HepG2 (cell line): Measurements from ENCODE around the gene CD19. TPM values are rescaled to one million over a fixed set of nuclear protein-coding genes. Genes with fewer than 3 reads are reported as not detected.

Experiments
- ATAC-seq: fragments of 200-7000 bp; cut with Tn5 transposase; 3 replicates; pipeline ENCODE4 v1.9.1; 2020; ENCODE audit warnings: mild to moderate bottlenecking, moderate library complexity
- BruUV-seq: library from RNA; stranded (reverse); fragments of 400-500 nt; replicated peaks from 2 replicates; lab custom pipeline; 2021; lab: Mats Ljungman, UMichigan
- CTCF ChIA-PET: fragments of 300-600 bp; formaldehyde crosslinking; extraction: SDS; loops from one replicate; lab custom pipeline; 2021; ENCODE audit warnings: low total read pairs, inconsistent platforms, low intra/inter-chr PET ratio; lab: Yijun Ruan, JAX
- POLR2A ChIA-PET: fragments of 350-600 bp; sonication (Branson Sonifier 250); formaldehyde crosslinking; loops from one replicate; lab custom pipeline; 2020; ENCODE audit warnings: antibody characterized with exemption, inconsistent platforms; lab: Yijun Ruan, JAX
- DNase-seq: peaks from one replicate; pipeline ENCODE4 v3.0.0-alpha.2; 2015; ENCODE audit warnings: low spot score
- FAIRE-seq: peaks from 3 replicates; lab custom pipeline; 2011; peaks lifted over from hg19 to GRCh38; lab: Jason Lieb, UNC
- H2AFZ ChIP-seq: one replicate; pipeline ENCODE4 v1.6.1; 2011; ENCODE audit warnings: low read length, inconsistent platforms
- H3K27ac ChIP-seq: fragments of 300-600 bp; 3 replicates; pipeline ENCODE4 v1.8.0; 2011; ENCODE audit warnings: mixed run types, mild to moderate bottlenecking, mixed read lengths, low read length, inconsistent platforms; ENCODE audit not compliant: insufficient read depth; ENCODE audit errors: extremely low read length
- H3K27me3 ChIP-seq, 2 experiments: fragments of 200-600 bp in 1 of 2; 2 replicates in 1 of 2; 3 replicates in 1 of 2; pipeline versions ENCODE4 v1.6.0 to v1.8.0; 2011; ENCODE audit warnings: low read length in 2 of 2, mild to moderate bottlenecking in 2 of 2, moderate library complexity in 2 of 2, inconsistent platforms in 1 of 2; ENCODE audit not compliant: insufficient read depth in 2 of 2, control insufficient read depth in 1 of 2
- H3K36me3 ChIP-seq, 2 experiments: fragments of 200-600 bp in 1 of 2; replicated peaks in 1 of 2; 2 replicates in 1 of 2; 3 replicates in 1 of 2; pipeline versions ENCODE4 v1.5.1 to v1.8.0; 2011; ENCODE audit warnings: low read length in 2 of 2, inconsistent platforms in 1 of 2; ENCODE audit not compliant: insufficient read depth in 2 of 2, control insufficient read depth in 1 of 2
- H3K4me1 ChIP-seq: 2 replicates; pipeline ENCODE4 v1.5.1; 2012; ENCODE audit warnings: low read length, inconsistent platforms; ENCODE audit not compliant: insufficient read depth
- H3K4me2 ChIP-seq: 2 replicates; pipeline ENCODE4 v1.6.0; 2011; ENCODE audit warnings: low read depth, low read length, inconsistent platforms
- H3K4me3 ChIP-seq, 3 experiments: fragments of 200-600 bp in 1 of 3; sonication (generic), shearing (Covaris generic) in 1 of 3; replicated peaks in 1 of 3; 2 replicates each; pipeline ENCODE4 v1.5.1; 2011 to 2016; ENCODE audit warnings: low read length in 3 of 3, inconsistent platforms in 2 of 3, low read depth in 2 of 3, mild to moderate bottlenecking in 2 of 3, control low read depth in 1 of 3, mixed read lengths in 1 of 3; ENCODE audit not compliant: insufficient read depth in 1 of 3
- H3K79me2 ChIP-seq: one replicate; pipeline ENCODE4 v1.6.1; 2011; ENCODE audit warnings: low read length, inconsistent platforms; ENCODE audit not compliant: insufficient read depth
- H3K9ac ChIP-seq: 2 replicates; pipeline ENCODE4 v1.6.0; 2011; ENCODE audit warnings: mild to moderate bottlenecking, low read depth, low read length, inconsistent platforms; ENCODE audit not compliant: insufficient read depth
- H3K9me3 ChIP-seq: 2 replicates; pipeline ENCODE4 v1.5.1; 2012; ENCODE audit warnings: mild to moderate bottlenecking, low read length
- H4K20me1 ChIP-seq: 2 replicates; pipeline ENCODE4 v1.6.0; 2011; ENCODE audit warnings: inconsistent platforms, mild to moderate bottlenecking, low read length, moderate library complexity; ENCODE audit not compliant: insufficient read depth
- MYC ChIP-seq: sonication (generic); formaldehyde crosslinking; IDR thresholded peaks from 2 replicates; pipeline ENCODE4 v1.9.0; 2021; ENCODE audit warnings: missing genetic modification reagents, borderline replicate concordance
- NFE2L1 ChIP-seq: sonication (generic); formaldehyde crosslinking; IDR thresholded peaks from 2 replicates; pipeline ENCODE4 v1.4.0; 2020; ENCODE audit warnings: missing genetic modification reagents, mild to moderate bottlenecking, borderline replicate concordance
- PRDM15 ChIP-seq: sonication (generic); formaldehyde crosslinking; IDR thresholded peaks from 2 replicates; pipeline ENCODE4 v1.4.0; 2020; ENCODE audit warnings: missing genetic modification reagents
- REPIN1 ChIP-seq: sonication (generic); formaldehyde crosslinking; IDR thresholded peaks from 2 replicates; pipeline ENCODE4 v1.8.0; 2022; ENCODE audit warnings: missing genetic modification reagents, low read depth, mild to moderate bottlenecking, borderline replicate concordance
- RXRB ChIP-seq: IDR thresholded peaks from 2 replicates; pipeline ENCODE4 v1.6.1; 2016; ENCODE audit warnings: borderline replicate concordance, missing genetic modification reagents, missing compliant biosample characterization
- SAP130 ChIP-seq: IDR thresholded peaks from 2 replicates; pipeline ENCODE4 v1.6.1; 2016; ENCODE audit warnings: low read depth
- TGIF2 ChIP-seq: IDR thresholded peaks from 2 replicates; pipeline ENCODE4 v1.6.1; 2016; ENCODE audit warnings: control low read depth, missing compliant biosample characterization
- TOPORS ChIP-seq: sonication (generic); formaldehyde crosslinking; IDR thresholded peaks from 2 replicates; pipeline ENCODE4 v1.8.0; 2023; ENCODE audit warnings: mild to moderate bottlenecking, missing genetic modification reagents
- TRIM24 ChIP-seq: sonication (generic); formaldehyde crosslinking; IDR thresholded peaks from 2 replicates; pipeline ENCODE4 v1.8.0; 2022; ENCODE audit warnings: mild to moderate bottlenecking, missing genetic modification reagents
- ZFY ChIP-seq: sonication (generic); formaldehyde crosslinking; IDR thresholded peaks from 2 replicates; pipeline ENCODE4 v1.4.0; 2020; ENCODE audit warnings: missing genetic modification reagents
- ZNF430 ChIP-seq: sonication (generic); formaldehyde crosslinking; IDR thresholded peaks from 2 replicates; pipeline ENCODE4 v1.9.0; 2021; ENCODE audit warnings: mild to moderate bottlenecking, missing genetic modification reagents
- ZNF441 ChIP-seq: sonication (generic); formaldehyde crosslinking; IDR thresholded peaks from 2 replicates; pipeline ENCODE4 v1.7.0; 2021; ENCODE audit warnings: missing genetic modification reagents, borderline replicate concordance
- ZNF556 ChIP-seq: sonication (generic); formaldehyde crosslinking; IDR thresholded peaks from 2 replicates; pipeline ENCODE4 v1.4.0; 2020; ENCODE audit warnings: mild to moderate bottlenecking, missing genetic modification reagents, borderline replicate concordance
- ZNF562 ChIP-seq: sonication (generic); formaldehyde crosslinking; IDR thresholded peaks from 2 replicates; pipeline ENCODE4 v1.8.0; 2022; ENCODE audit warnings: missing genetic modification reagents, borderline replicate concordance
- ZNF598 ChIP-seq: sonication (generic); formaldehyde crosslinking; IDR thresholded peaks from 2 replicates; pipeline ENCODE4 v1.5.1; 2020; ENCODE audit warnings: mild to moderate bottlenecking, missing genetic modification reagents, borderline replicate concordance
- ZNF770 ChIP-seq: sonication (generic); formaldehyde crosslinking; IDR thresholded peaks from 2 replicates; pipeline ENCODE4 v1.5.0; 2020; ENCODE audit warnings: mild to moderate bottlenecking, missing genetic modification reagents
- ZNF792 ChIP-seq: IDR thresholded peaks from 2 replicates; pipeline ENCODE4 v1.6.1; 2016
- ZSCAN21 ChIP-seq: sonication (generic); formaldehyde crosslinking; IDR thresholded peaks from 2 replicates; pipeline ENCODE4 v1.8.0; 2022; ENCODE audit warnings: mild to moderate bottlenecking, missing genetic modification reagents, moderate library complexity, borderline replicate concordance
- ZSCAN29 ChIP-seq: sonication (generic); formaldehyde crosslinking; conservative IDR thresholded peaks from 2 replicates; pipeline ENCODE4 v1.4.0; 2020; ENCODE audit warnings: mild to moderate bottlenecking, missing genetic modification reagents
- ZSCAN30 ChIP-seq: sonication (generic); formaldehyde crosslinking; IDR thresholded peaks from 2 replicates; pipeline ENCODE4 v1.5.0; 2020; ENCODE audit warnings: mild to moderate bottlenecking, missing genetic modification reagents
- WGBS: methylation state at CpG from one replicate; pipeline ENCODE4 v1.1.6; 2017; ENCODE audit warnings: low lambda C conversion rate; 5-methylcytosine and 5-hydroxymethylcytosine counted together
- in situ Hi-C: cut with HindIII; loops from 2 replicates; pipeline ENCODE4 v1.10.0; 2017; ENCODE audit warnings: low pct_unique_long_range_greater_than_20kb; ENCODE audit not compliant: extremely low pct_ligation_motif_present
- intact Hi-C: fragments of 100-400 bp; cut with micrococcal nuclease; formaldehyde crosslinking; loops from one replicate; pipeline ENCODE4 v1.10.0; 2022; ENCODE audit not compliant: unreplicated experiment
- polyA plus RNA-seq, 8 experiments: library from polyadenylated mRNA; depleted of rRNA in 3 of 8; stranded (reverse) in 7 of 8; unstranded in 1 of 8; fragments of >200 nt; fragmentation: Illumina TruSeq in 4 of 8; extraction: Trizol in 4 of 8; gene quantifications; 2 replicates each; pipeline versions ENCODE4 v1.2.1 to v1.2.3, GENCODE V29; 2011 to 2016; ENCODE audit warnings: low read depth in 4 of 8, missing spikeins in 1 of 8, mixed read lengths in 1 of 8; ENCODE audit not compliant: insufficient read depth in 1 of 8
- total RNA-seq, 5 experiments: library from RNA; depleted of rRNA; stranded (reverse); fragments of >200 nt; fragmentation: Illumina TruSeq; extraction: Trizol; gene quantifications; 2 replicates each; pipeline ENCODE4 v1.2.3, GENCODE V29; 2016; ENCODE audit warnings: low read depth in 1 of 5

Gene CD19
- total and polyA plus RNA-seq, 2 of the 13 experiments (the other 11 are each of a cell fraction or from before 2014, with no cell fraction given), result 0.55 to 1.1 TPM

- Histone ChIP-seq H3K27ac (no peak overlapping the region), H3K79me2 (no peaks in the 10 kb centered on the region), H2AFZ (no peak overlapping the region), H3K27me3 (no peaks in the 10 kb centered on the region), H3K4me3 (peak overlapping the region in 1 of 3 experiments; percentile 69; a peak in 1 of 6 replicates), H3K9me3 (no peaks in the 10 kb centered on the region), H3K36me3 (no peaks in the 10 kb centered on the region), H3K4me1 (peaks cover 54% of the 10 kb centered on the region), H3K4me2 (peak overlapping the region; percentile 59), H3K9ac (no peak overlapping the region), H4K20me1 (no peaks in the 10 kb centered on the region)
- POLR2A ChIA-PET, result interaction anchor here (1.0 to 4.9 kb wide), 5 partner anchors 13 to 114 kb away, joined by 4 to 60 read pairs (median 15); partner anchors contain the start of genes ATXN2L, RABEP2 and SH2B1
- CTCF ChIA-PET, result interaction anchor here (1.7 kb wide), 1 partner anchor 8 kb away, joined by 7 read pairs; no protein-coding TSS in a partner anchor
- in situ Hi-C loops, result loop anchor here (5.0 kb wide), 1 partner anchor 70 kb away; no protein-coding TSS in a partner anchor
- FAIRE-seq, result no peak
- WGBS, result 56% methylated on average over 6 of the region's 14 CpGs
- intact Hi-C loops, result loop anchor here (2.0 to 5.0 kb wide), 2 partner anchors 15 to 115 kb away; partner anchors contain the start of gene ATXN2L
- ATAC-seq, result peak; percentile 37
- BruUV-seq, result no TSS peak
- DNase-seq, result no peak
- TF ChIP-seq ZNF556 (CRISPR knock-in tag) (no peak), ZSCAN21 (CRISPR knock-in tag) (no peak), ZSCAN29 (CRISPR knock-in tag) (no peak), TGIF2 (CRISPR knock-in tag) (no peak), ZNF598 (no peak), ZSCAN30 (CRISPR knock-in tag) (no peak), TOPORS (CRISPR knock-in tag) (no peak), ZNF441 (CRISPR knock-in tag) (no peak), NFE2L1 (no peak), PRDM15 (CRISPR knock-in tag) (no peak), ZNF562 (CRISPR knock-in tag) (no peak), ZFY (CRISPR knock-in tag) (no peak), ZNF430 (CRISPR knock-in tag) (peak; percentile 1; the same call in 1 of the 2 replicates), ZNF792 (CRISPR knock-in tag) (no peak), ZNF770 (CRISPR knock-in tag) (0 out of 2 replicates have a peak, but pooled peaks have one; percentile 31), SAP130 (CRISPR knock-in tag) (peak; percentile 49), REPIN1 (CRISPR knock-in tag) (no peak), RXRB (0 out of 2 replicates have a peak, but pooled peaks have one; percentile 21), TRIM24 (CRISPR knock-in tag) (no peak), MYC (CRISPR knock-in tag) (no peak)
These were observed 5.6 kb downstream of the CD19 start for GRCh38 chr16:28937222-28937876.
